B cell (primary cell): ENCODE results near the gene CFAP70. TPM values are rescaled to one million over a fixed set of nuclear protein-coding genes. Genes with fewer than 3 reads are reported as not detected.

Experiments
- ATAC-seq: fragments of 200-7000 bp; cut with Tn5 transposase; one replicate; pipeline ENCODE4 v1.10.0; 2021; ENCODE audit warnings: low read depth, mild to moderate bottlenecking, moderate number of reproducible peaks, moderate library complexity
- CTCF ChIA-PET: fragments of 350-600 bp; sonication (Branson Sonifier 250); formaldehyde crosslinking; loops from one replicate; lab custom pipeline; 2021; ENCODE audit warnings: antibody characterized with exemption, inconsistent platforms; lab: Charles Lee
- POLR2A ChIA-PET: fragments of 350-600 bp; sonication (Branson Sonifier 250); formaldehyde crosslinking; loops from one replicate; lab custom pipeline; 2021; ENCODE audit warnings: antibody characterized with exemption; lab: Charles Lee
- DNase-seq: peaks from one replicate; pipeline ENCODE4 v3.0.0; 2013
- H2AFZ ChIP-seq: 2 replicates; pipeline ENCODE4 v1.6.1; 2012; ENCODE audit warnings: mild to moderate bottlenecking, low read depth, low read length; ENCODE audit not compliant: insufficient read depth, poor library complexity, severe bottlenecking
- H3K27ac ChIP-seq, 2 donors: 1 replicate in 1 of 2; 2 replicates in 1 of 2; pipeline ENCODE4 v1.5.1; 2012 to 2013; ENCODE audit warnings: low read length in 2 of 2, mild to moderate bottlenecking in 2 of 2, moderate library complexity in 1 of 2
- H3K27me3 ChIP-seq, 4 experiments: fragments of 200-600 bp in 1 of 4; sonication (generic) in 1 of 4; replicated peaks in 1 of 4; 1 replicate in 2 of 4; 2 replicates in 2 of 4; pipeline versions ENCODE4 v1.6.1 to v1.7.0; 2013 to 2016; ENCODE audit warnings: low read length in 3 of 4, mild to moderate bottlenecking in 2 of 4, mixed read lengths in 1 of 4, moderate library complexity in 1 of 4; ENCODE audit not compliant: insufficient read depth in 4 of 4, control insufficient read depth in 3 of 4; ENCODE audit errors: control extremely low read depth in 1 of 4
- H3K36me3 ChIP-seq, 2 experiments: replicated peaks in 1 of 2; 1 replicate in 1 of 2; 2 replicates in 1 of 2; pipeline versions ENCODE4 v1.6.1 to v1.7.1; 2013; ENCODE audit warnings: low read length in 1 of 2; ENCODE audit not compliant: insufficient read depth in 2 of 2, control insufficient read depth in 1 of 2; ENCODE audit errors: control extremely low read depth in 1 of 2, extremely low read depth in 1 of 2
- H3K4me1 ChIP-seq, 2 donors: fragments of 200-600 bp in 1 of 2; sonication (generic) in 1 of 2; 1 replicate in 1 of 2; 2 replicates in 1 of 2; pipeline versions ENCODE4 v1.5.1 to v1.6.1; 2013 to 2017; ENCODE audit warnings: low read length in 2 of 2; ENCODE audit not compliant: control insufficient read depth in 2 of 2, insufficient read depth in 2 of 2
- H3K4me2 ChIP-seq: replicated peaks from 2 replicates; pipeline ENCODE3; 2012; ENCODE audit warnings: mild to moderate bottlenecking, low read depth, low read length; ENCODE audit not compliant: poor library complexity, severe bottlenecking
- H3K4me3 ChIP-seq, 5 experiments: fragments of 200-600 bp in 1 of 5; sonication (generic) in 1 of 5; 1 replicate in 3 of 5; 2 replicates in 2 of 5; pipeline versions ENCODE4 v1.5.1 to v1.7.0; 2011 to 2016; ENCODE audit warnings: low read length in 4 of 5, mild to moderate bottlenecking in 4 of 5, low read depth in 2 of 5, control low read depth in 1 of 5, moderate library complexity in 1 of 5; ENCODE audit not compliant: insufficient read depth in 1 of 5; ENCODE audit errors: control extremely low read depth in 1 of 5, extremely low read depth in 1 of 5
- H3K79me2 ChIP-seq: fragments of 200-600 bp; sonication (generic); one replicate; pipeline ENCODE4 v1.6.0; 2016; ENCODE audit warnings: low read length; ENCODE audit not compliant: control insufficient read depth, insufficient read depth
- H3K9ac ChIP-seq: fragments of 200-600 bp; sonication (generic); 2 replicates; pipeline ENCODE4 v1.6.1; 2017; ENCODE audit warnings: mild to moderate bottlenecking, low read length, moderate library complexity
- H3K9me3 ChIP-seq, 3 donors: one replicate each; pipeline versions ENCODE4 v1.6.1 to v1.7.1; 2013; ENCODE audit warnings: low read length in 2 of 3; ENCODE audit not compliant: control insufficient read depth in 2 of 3, insufficient read depth in 1 of 3; ENCODE audit errors: control extremely low read depth in 1 of 3
- H4K20me1 ChIP-seq: 2 replicates; pipeline ENCODE4 v1.6.0; 2012; ENCODE audit warnings: mild to moderate bottlenecking, low read length; ENCODE audit not compliant: insufficient read depth, control insufficient read depth, poor library complexity, severe bottlenecking
- H3K27ac Mint-ChIP-seq: one replicate; pipeline ENCODE4 v1.8.0; 2021; ENCODE audit warnings: mixed read lengths
- H3K27me3 Mint-ChIP-seq: one replicate; pipeline ENCODE4 v1.8.0; 2021; ENCODE audit warnings: mixed read lengths
- H3K4me1 Mint-ChIP-seq: one replicate; pipeline ENCODE4 v1.8.0; 2021; ENCODE audit warnings: mixed read lengths
- H3K4me3 Mint-ChIP-seq: one replicate; pipeline ENCODE4 v1.8.0; 2021; ENCODE audit warnings: mixed read lengths
- H3K9me3 Mint-ChIP-seq: one replicate; pipeline ENCODE4 v1.8.0; 2022; ENCODE audit warnings: mixed read lengths; ENCODE audit not compliant: insufficient read depth
- EZH2 ChIP-seq: IDR thresholded peaks from 2 replicates; pipeline ENCODE4 v1.6.1; 2012; ENCODE audit warnings: borderline replicate concordance, low read depth, mild to moderate bottlenecking, moderate library complexity, low read length; ENCODE audit not compliant: insufficient read depth, poor library complexity, severe bottlenecking
- WGBS: methylation state at CpG from one replicate; pipeline ENCODE4 v1.1.5; 2013; ENCODE audit warnings: missing lambda C conversion rate; ENCODE audit not compliant: insufficient coverage; 5-methylcytosine and 5-hydroxymethylcytosine counted together
- intact Hi-C: fragments of 100-400 bp; cut with micrococcal nuclease; formaldehyde crosslinking; loops from one replicate; pipeline ENCODE4 v1.10.0; 2022
- polyA plus RNA-seq: library from polyadenylated mRNA; depleted of rRNA; stranded (reverse); fragments of >200 nt; gene quantifications from 2 replicates; pipeline ENCODE4 v1.2.3, GENCODE V29; 2012
- small RNA-seq: library from RNA; depleted of rRNA; stranded (forward); fragments of <200 nt; gene quantifications from one replicate; pipeline ENCODE3, GENCODE V24; 2012; ENCODE audit warnings: low replicate concordance, low read depth; ENCODE audit not compliant: insufficient read length
- total RNA-seq, 2 donors: library from RNA; stranded (reverse); fragments of 120-200 nt in 1 of 2; gene quantifications; 1 replicate in 1 of 2; 2 replicates in 1 of 2; pipeline versions ENCODE4 v1.2.3 to v1.2.4, GENCODE V29; 2013 to 2022
- TF ChIP-seq, protein P1 (sequence below): fragments of 200-600 bp; IDR thresholded peaks from one replicate; pipeline ENCODE4 v1.8.0; 2022; ENCODE audit warnings: antibody characterized with exemption, mild to moderate bottlenecking

The CFAP70 gene
- total and polyA plus RNA-seq, 2 donors (not counting 1 experiment from before 2014, with no cell fraction given) = 1.6 to 3.6 TPM

DNA sequence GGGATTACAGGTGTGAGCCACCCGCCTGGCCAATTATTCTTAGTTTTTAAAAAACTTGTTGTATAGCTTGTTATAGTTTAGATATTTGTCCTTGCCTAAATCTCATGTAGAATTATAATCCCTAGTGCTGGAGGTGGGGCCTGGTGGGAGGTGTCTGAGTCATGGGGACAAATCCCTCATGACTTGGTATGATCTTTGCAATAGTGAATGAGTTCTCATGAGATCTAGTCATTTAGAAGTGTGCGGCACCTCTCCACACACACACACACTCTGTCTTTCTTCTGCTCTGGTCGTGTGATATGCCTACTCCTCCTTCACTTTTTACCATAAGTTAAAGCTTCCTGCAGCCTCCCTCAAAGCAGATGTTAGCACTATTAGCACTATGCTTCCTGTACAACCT lies 153.6 kb downstream of the CFAP70 start:
- ATAC-seq (no peak), DNase-seq (no peak)
- H3K79me2 ChIP-seq = no peaks in the 10 kb centered on the region
- H3K4me1 ChIP-seq = no peaks in the 10 kb centered on the region
- ChIA-PET CTCF (no interaction called here), POLR2A (no interaction called here)
- intact Hi-C loops = no loop called here
- H3K27me3 Mint-ChIP-seq = no peaks in the 10 kb centered on the region
- no peaks in the 10 kb centered on the region for H3K4me1 Mint-ChIP-seq
- no peak overlapping the region for H3K4me3 Mint-ChIP-seq
- no peak overlapping the region for H3K27ac Mint-ChIP-seq
- H3K4me2 ChIP-seq = no peak overlapping the region
- WGBS = 93% methylated on average over 2 of the region's 3 CpGs
- no peaks in the 10 kb centered on the region for H3K27me3 ChIP-seq
- no peak overlapping the region for H3K27ac ChIP-seq
- H4K20me1 ChIP-seq = no peaks in the 10 kb centered on the region
- H2AFZ ChIP-seq = no peak overlapping the region
- H3K4me3 ChIP-seq = no peak overlapping the region
- H3K9ac ChIP-seq = no peak overlapping the region
- H3K36me3 ChIP-seq = peaks cover 0 to 3% of the 10 kb centered on the region in 2 experiments
- TF ChIP-seq, protein P1, sequence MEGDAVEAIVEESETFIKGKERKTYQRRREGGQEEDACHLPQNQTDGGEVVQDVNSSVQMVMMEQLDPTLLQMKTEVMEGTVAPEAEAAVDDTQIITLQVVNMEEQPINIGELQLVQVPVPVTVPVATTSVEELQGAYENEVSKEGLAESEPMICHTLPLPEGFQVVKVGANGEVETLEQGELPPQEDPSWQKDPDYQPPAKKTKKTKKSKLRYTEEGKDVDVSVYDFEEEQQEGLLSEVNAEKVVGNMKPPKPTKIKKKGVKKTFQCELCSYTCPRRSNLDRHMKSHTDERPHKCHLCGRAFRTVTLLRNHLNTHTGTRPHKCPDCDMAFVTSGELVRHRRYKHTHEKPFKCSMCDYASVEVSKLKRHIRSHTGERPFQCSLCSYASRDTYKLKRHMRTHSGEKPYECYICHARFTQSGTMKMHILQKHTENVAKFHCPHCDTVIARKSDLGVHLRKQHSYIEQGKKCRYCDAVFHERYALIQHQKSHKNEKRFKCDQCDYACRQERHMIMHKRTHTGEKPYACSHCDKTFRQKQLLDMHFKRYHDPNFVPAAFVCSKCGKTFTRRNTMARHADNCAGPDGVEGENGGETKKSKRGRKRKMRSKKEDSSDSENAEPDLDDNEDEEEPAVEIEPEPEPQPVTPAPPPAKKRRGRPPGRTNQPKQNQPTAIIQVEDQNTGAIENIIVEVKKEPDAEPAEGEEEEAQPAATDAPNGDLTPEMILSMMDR = no peak
- no peak for TF ChIP-seq EZH2
- no peaks in the 10 kb centered on the region for H3K9me3 Mint-ChIP-seq
- no peaks in the 10 kb centered on the region for H3K9me3 ChIP-seq

Small RNAs within 50 kb of the gene (small RNA-seq; reads per million reads assigned to genes)
- not detected for gene RF00019
- gene RNU6-833P = not detected

Other genes starting within 250 kb of the CFAP70 start
- 4.5 TPM in 2 replicates for gene NUDT13, start 248.4 kb downstream of the CFAP70 start, total RNA-seq
- 2.5 and 3.4 TPM in 2 replicates for gene NUDT13, start 248.4 kb downstream of the CFAP70 start, polyA plus RNA-seq
- gene ECD, start 190.9 kb downstream of the CFAP70 start, total RNA-seq = 37.1 and 38.8 TPM in 2 replicates
- gene ECD, start 190.9 kb downstream of the CFAP70 start, polyA plus RNA-seq = 15.7 and 20.8 TPM in 2 replicates
- gene FAM149B1, start 190.7 kb downstream of the CFAP70 start, total RNA-seq = 22.5 and 25.9 TPM in 2 replicates
- 24.2 and 24.3 TPM in 2 replicates for gene FAM149B1, start 190.7 kb downstream of the CFAP70 start, polyA plus RNA-seq
- gene DNAJC9, start 111.6 kb downstream of the CFAP70 start, total RNA-seq = 25.6 and 28.2 TPM in 2 replicates
- 11.8 and 15.8 TPM in 2 replicates for gene DNAJC9, start 111.6 kb downstream of the CFAP70 start, polyA plus RNA-seq
- 47.9 and 49.6 TPM in 2 replicates for gene MRPS16, start 106.2 kb downstream of the CFAP70 start, total RNA-seq
- 22.5 and 27.7 TPM in 2 replicates for gene MRPS16, start 106.2 kb downstream of the CFAP70 start, polyA plus RNA-seq
- 86.7 and 90.0 TPM in 2 replicates for gene ANXA7, start 55.2 kb upstream of the CFAP70 start, total RNA-seq
- gene ANXA7, start 55.2 kb upstream of the CFAP70 start, polyA plus RNA-seq = 39.7 and 43.4 TPM in 2 replicates
- 6.3 and 6.4 TPM in 2 replicates for gene MSS51, start 74.7 kb upstream of the CFAP70 start, total RNA-seq
- 4.7 and 5.1 TPM in 2 replicates for gene MSS51, start 74.7 kb upstream of the CFAP70 start, polyA plus RNA-seq
- 51.2 and 52.8 TPM in 2 replicates for gene PPP3CB, start 137.2 kb upstream of the CFAP70 start, total RNA-seq
- 15.9 and 32.2 TPM in 2 replicates for gene PPP3CB, start 137.2 kb upstream of the CFAP70 start, polyA plus RNA-seq
- gene USP54, start 232.5 kb upstream of the CFAP70 start, total RNA-seq = 12.9 and 14.3 TPM in 2 replicates
- gene USP54, start 232.5 kb upstream of the CFAP70 start, polyA plus RNA-seq = 2.3 and 2.8 TPM in 2 replicates